Stimulated activated effector memory CD8-positive, alpha-beta T cell treated with anti-CD3 and anti-CD28 coated beads, Interleukin-12 subunit alpha, Interleukin-12 subunit beta, amount 100 ng/mL, for 72 hours (primary cell): ENCODE results near the gene DRG2.

ENCODE experiments used
- ATAC-seq: fragments of 150-1000 bp; cut with Tn5 transposase; 2 replicates; pipeline ENCODE4 v1.10.0; 2021
- DNase-seq, 2 donors: peaks; one replicate each; pipeline ENCODE4 v3.0.0; 2021 to 2022; ENCODE audit warnings: low spot score in 2 of 2
- H3K27ac Mint-ChIP-seq: one replicate; pipeline ENCODE4 v1.8.0; 2022; ENCODE audit warnings: mild to moderate bottlenecking, mixed read lengths
- H3K36me3 Mint-ChIP-seq: one replicate; pipeline ENCODE4 v1.8.0; 2022; ENCODE audit warnings: mild to moderate bottlenecking, mixed read lengths
- H3K4me1 Mint-ChIP-seq: one replicate; pipeline ENCODE4 v1.8.0; 2022; ENCODE audit warnings: mixed read lengths
- H3K4me3 Mint-ChIP-seq: one replicate; pipeline ENCODE4 v1.8.0; 2022; ENCODE audit warnings: mild to moderate bottlenecking, mixed read lengths
- H3K9me3 Mint-ChIP-seq: one replicate; pipeline ENCODE4 v1.8.0; 2022; ENCODE audit warnings: mixed read lengths

The DRG2 gene

DNA sequence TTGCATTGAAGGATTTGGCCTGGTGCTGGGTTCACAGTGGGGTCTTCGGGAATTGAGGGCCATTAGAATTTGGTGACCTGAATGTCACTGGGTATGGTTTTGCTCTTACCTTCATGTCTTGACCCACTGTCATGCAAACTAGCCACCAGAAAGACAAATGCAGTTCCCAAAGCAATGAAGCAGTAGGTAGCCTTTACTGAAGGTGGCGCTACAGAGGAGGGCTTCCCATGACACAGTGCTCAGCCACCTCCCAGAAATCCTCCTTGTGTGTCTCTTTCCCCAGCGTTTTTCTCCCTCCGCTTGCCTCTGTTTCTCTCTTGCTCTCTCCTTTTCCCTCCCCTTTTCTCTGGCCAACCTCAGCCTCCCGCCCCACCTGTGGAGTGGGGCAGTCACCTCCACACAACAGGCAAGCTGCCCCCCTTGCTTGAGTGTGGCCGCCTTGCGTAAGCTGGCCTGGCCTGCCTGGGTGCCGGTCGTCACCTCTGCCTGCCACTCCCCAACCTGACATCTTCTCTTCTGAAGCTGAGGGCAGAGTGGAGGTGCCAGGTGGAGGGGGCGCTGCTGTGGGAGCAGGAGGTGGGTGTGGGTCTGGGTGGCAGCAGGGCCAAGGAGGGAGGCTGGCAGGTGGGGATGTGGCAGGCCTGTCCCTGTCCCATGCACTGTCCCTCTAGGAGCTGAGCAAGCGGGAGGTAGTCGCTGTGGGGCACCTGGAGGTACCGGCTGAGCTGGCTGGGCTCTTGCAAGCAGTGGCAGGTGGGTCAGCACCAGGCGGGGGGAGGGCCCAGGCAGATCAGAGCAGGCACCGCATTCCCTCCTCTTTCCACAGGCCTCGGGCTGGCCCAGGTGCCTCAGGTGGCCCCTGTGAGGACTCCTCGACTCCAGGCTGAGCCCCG, 55.5 kb downstream of the DRG2 start:
- ATAC-seq (no peak), DNase-seq (no peak)
- no peak overlapping the region for H3K4me3 Mint-ChIP-seq
- no peaks in the 10 kb centered on the region for H3K36me3 Mint-ChIP-seq
- no peaks in the 10 kb centered on the region for H3K9me3 Mint-ChIP-seq
- H3K4me1 Mint-ChIP-seq = no peaks in the 10 kb centered on the region
- H3K27ac Mint-ChIP-seq = peak overlapping the region; percentile 43

DNA sequence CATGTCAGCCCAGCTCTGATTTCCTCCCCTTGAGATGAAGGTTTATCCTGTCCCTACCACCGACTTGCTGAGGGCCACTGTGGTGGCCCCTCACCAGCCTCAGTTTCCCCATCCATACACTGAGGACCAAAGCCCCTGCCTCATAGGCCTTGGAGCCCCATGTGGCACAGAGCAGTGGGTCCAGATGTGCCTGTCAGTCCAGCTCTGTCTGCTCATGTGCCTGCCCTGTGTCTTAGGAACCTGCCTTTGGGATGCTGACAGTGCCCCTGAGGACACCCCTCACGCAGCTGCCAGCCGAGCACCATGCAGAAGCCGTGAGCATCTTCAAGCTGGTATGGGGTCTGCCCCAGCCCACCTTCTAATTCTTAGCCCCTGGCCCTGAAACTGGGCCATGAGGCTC, 56.5 kb downstream of the DRG2 start:
- Mint-ChIP-seq H3K27ac (peak overlapping the region; percentile 46), H3K36me3 (no peaks in the 10 kb centered on the region), H3K9me3 (no peaks in the 10 kb centered on the region), H3K4me1 (no peaks in the 10 kb centered on the region), H3K4me3 (no peak overlapping the region)
- ATAC-seq (no peak), DNase-seq (no peak)

DNA sequence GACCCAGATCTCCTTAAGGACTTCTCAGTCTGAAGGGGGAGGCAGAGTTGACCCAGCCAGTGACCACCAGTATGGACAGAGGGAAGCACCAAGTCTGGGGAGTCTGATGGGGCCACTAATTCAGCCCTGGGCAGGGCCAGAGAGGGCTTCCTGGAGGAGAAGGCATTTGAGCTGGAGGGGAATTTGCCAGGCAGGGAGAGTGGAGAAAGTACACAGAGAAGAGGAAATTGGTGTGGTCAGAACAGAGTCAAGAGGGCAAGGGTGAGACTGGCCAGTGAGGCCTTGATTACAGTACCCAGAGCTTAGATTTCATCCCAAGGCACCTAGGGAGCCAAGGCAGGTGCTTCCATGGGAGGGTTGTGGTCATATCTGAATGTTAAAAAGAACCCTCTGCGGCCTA, 57.1 kb downstream of the DRG2 start:
- Mint-ChIP-seq H3K36me3 (no peaks in the 10 kb centered on the region), H3K9me3 (no peaks in the 10 kb centered on the region), H3K4me1 (no peaks in the 10 kb centered on the region), H3K4me3 (no peak overlapping the region), H3K27ac (peak overlapping the region; percentile 46)
- DNase-seq (no peak), ATAC-seq (no peak)

DNA sequence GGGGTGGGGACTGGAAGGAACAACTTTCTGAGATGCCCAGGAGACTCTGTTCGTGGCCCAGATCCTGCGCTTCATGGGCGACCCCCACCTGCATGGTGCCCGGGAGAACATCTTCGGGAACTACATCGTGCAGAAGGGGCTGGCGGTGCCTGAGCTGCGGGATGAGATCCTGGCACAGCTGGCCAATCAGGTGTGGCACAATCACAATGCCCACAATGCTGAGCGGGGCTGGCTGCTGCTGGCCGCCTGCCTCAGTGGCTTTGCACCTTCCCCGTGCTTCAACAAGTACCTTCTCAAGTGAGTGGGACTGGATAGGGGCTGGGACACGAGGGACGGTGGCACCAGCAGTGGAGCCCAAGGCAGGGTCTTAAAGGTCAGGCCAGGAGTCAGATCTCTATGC, 58.1 kb downstream of the DRG2 start:
- H3K36me3 Mint-ChIP-seq = no peaks in the 10 kb centered on the region
- H3K4me1 Mint-ChIP-seq = no peaks in the 10 kb centered on the region
- no peak overlapping the region for H3K4me3 Mint-ChIP-seq
- ATAC-seq (no peak), DNase-seq (no peak)
- H3K27ac Mint-ChIP-seq = peak overlapping the region; percentile 87
- H3K9me3 Mint-ChIP-seq = no peaks in the 10 kb centered on the region

DNA sequence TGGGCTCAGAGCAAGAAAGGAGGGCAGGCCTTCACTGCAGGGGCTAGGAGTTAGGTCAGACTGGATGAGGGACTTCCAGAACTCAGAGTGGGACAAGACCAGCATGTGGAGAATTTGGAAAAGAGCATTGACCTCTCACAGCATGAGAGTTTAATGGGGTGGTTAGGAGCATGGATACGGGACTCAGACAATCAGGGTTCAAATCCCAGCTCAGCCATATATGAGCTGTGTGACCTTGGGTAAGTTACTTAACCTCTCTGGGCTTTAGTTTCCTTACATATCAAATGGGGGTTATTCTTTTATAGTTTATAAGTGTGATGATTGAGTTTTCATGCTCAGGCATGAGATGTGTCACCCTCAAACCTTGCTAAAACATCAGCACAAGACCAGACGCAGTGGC, 58.5 kb downstream of the DRG2 start:
- Mint-ChIP-seq H3K27ac (peak overlapping the region; percentile 87), H3K36me3 (no peaks in the 10 kb centered on the region), H3K4me3 (no peak overlapping the region), H3K4me1 (no peaks in the 10 kb centered on the region), H3K9me3 (no peaks in the 10 kb centered on the region)
- DNase-seq (no peak), ATAC-seq (no peak)

DNA sequence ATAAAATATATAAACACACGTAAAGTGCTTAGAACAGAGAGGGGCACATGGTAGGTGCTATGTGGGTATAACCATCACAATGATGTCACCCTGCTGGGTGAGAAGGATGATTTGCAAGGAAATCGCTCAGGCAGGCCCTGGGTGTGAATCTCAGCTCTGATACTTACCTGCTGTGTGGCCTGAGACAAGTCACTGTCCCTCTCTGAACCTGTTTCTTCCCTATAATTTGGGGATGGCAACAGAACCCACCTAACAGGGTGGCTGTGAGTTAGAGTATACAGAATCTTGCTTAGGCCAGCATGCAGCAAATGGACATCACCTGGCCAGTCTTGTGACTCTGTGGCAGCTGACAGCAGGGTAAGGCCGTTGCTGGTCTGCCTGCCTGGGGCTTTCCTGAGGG, 59.2 kb downstream of the DRG2 start:
- Mint-ChIP-seq H3K4me3 (no peak overlapping the region), H3K27ac (peak overlapping the region; percentile 87), H3K36me3 (no peaks in the 10 kb centered on the region), H3K9me3 (no peaks in the 10 kb centered on the region), H3K4me1 (no peaks in the 10 kb centered on the region)
- ATAC-seq (no peak), DNase-seq (no peak)

DNA sequence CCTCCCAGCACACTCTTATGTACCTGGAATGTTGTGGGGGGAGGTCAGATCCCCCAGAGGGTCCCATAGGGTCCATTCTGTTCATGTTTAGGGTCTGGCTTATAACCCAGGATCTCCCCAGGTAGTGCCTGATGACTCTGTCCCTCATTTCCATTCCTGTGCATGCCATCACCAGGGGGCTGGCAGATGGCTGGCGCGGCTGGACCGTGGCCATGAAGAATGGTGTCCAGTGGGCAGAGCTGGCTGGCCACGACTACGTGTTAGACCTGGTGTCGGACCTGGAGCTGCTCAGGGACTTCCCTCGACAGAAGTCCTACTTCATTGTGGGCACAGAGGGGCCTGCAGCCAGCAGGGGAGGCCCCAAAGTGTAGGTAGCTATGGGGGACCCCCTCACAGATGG, 60.8 kb downstream of the DRG2 start:
- Mint-ChIP-seq H3K36me3 (peaks cover 4% of the 10 kb centered on the region), H3K4me1 (peaks cover 9% of the 10 kb centered on the region)

DNA sequence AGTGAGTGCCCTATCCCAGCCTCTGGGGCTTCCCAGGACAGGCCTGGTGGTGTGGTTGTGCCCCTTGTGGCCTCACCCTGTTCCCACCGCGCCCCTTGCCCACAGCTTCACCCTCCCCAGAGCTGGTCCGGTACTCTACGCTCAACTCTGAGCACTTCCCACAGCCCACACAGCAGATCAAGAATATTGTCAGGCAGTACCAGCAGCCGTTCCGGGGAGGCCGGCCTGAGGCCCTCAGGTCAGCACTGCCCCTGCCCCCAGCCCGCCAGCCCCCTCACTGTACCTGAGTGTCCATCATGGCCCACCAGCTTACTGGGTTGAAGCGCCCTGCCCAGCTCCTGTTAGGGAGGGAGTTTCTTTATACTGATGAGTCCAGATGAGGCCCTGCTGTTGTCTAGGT, 63.5 kb downstream of the DRG2 start:
- H3K4me1 Mint-ChIP-seq = peaks cover 24% of the 10 kb centered on the region
- no peak for ATAC-seq
- no peaks in the 10 kb centered on the region for H3K9me3 Mint-ChIP-seq
- H3K4me3 Mint-ChIP-seq = no peak overlapping the region
- H3K36me3 Mint-ChIP-seq = peaks cover 4% of the 10 kb centered on the region
- DNase-seq = no peak
- H3K27ac Mint-ChIP-seq = peak overlapping the region; percentile 43

More for the DNA sequence above, 60.8 kb downstream of the DRG2 start:
- ATAC-seq = no peak
- Mint-ChIP-seq H3K27ac (no peak overlapping the region), H3K4me3 (no peak overlapping the region), H3K9me3 (no peaks in the 10 kb centered on the region)
- no peak for DNase-seq

DNA sequence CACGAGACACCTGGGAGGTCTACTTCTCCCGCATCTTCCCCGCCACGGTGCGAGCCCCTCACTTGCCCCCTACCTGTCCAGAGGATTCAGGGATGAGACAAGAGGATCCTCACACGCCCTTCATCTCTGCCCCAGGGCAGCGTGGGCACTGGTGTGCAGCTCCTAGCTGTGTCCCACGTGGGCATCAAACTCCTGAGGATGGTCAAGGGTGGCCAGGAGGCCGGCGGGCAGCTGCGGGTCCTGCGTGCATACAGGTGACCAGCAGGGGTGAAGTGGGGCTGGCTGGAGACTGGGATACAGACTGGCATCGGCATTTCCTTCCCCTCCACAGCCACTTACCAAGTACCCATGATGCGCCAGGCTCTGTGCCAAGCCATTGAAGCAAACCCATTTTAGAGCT, 67.4 kb downstream of the DRG2 start:
- peaks cover 43% of the 10 kb centered on the region for H3K4me1 Mint-ChIP-seq
- no peak for ATAC-seq
- H3K4me3 Mint-ChIP-seq = no peak overlapping the region
- no peak overlapping the region for H3K27ac Mint-ChIP-seq
- H3K9me3 Mint-ChIP-seq = no peaks in the 10 kb centered on the region
- H3K36me3 Mint-ChIP-seq = peaks cover 11% of the 10 kb centered on the region
- no peak for DNase-seq

DNA sequence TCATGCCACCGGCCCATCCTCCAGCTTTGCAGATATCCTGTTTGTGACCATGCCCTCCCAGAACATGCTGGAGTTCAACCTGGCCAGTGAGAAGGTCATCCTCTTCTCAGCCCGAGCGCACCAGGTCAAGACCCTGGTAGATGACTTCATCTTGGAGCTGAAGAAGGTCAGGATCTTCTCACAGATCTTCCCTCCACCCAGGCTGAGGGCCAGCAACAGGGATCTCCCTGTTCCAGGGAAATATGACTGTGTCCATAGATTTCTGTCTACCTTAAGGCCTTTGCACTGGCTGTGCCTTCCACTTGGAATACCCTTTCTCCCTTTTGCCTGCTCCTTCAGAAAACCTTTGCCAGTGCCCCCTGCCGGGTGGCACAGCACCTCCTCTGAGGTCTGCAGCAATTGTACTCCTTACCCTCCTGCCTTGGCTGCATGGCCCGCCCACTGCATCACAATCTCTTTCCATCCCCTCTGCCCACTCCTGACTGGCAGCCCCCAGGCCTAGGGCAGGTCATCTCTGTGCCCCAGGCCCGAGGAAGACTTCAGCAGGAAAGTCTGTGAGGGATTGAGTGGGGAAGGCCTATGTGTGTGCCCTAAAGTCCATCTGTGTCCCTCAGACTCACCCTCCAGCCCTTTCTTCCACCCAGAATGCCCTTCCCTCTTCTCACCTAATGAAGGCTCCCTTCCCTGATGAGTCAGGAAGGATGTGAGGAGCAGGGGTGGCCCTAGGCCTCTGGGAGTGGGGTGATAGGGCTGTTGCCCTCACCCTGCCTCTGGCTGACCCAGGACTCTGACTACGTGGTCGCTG, 68.6 kb downstream of the DRG2 start:
- H3K4me1 Mint-ChIP-seq = peaks cover 50% of the 10 kb centered on the region
- H3K4me3 Mint-ChIP-seq = no peak overlapping the region
- peaks cover 11% of the 10 kb centered on the region for H3K36me3 Mint-ChIP-seq
- no peaks in the 10 kb centered on the region for H3K9me3 Mint-ChIP-seq
- DNase-seq (no peak), ATAC-seq (no peak)
- H3K27ac Mint-ChIP-seq = peak overlapping the region; percentile 92

DNA sequence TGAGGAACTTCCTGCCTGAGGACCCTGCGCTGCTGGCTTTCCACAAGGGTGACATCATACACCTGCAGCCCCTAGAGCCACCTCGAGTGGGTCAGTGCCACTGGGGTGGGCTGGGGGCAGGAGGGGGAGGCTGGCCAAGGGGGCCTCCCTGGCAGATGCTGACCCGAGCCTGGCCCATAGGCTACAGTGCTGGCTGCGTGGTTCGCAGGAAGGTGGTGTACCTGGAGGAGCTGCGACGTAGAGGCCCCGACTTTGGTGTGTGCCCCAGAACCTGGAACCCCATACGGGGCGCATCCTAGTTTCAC, 69.2 kb downstream of the DRG2 start:
- Mint-ChIP-seq H3K4me3 (no peak overlapping the region), H3K36me3 (peaks cover 11% of the 10 kb centered on the region), H3K9me3 (no peaks in the 10 kb centered on the region), H3K4me1 (peaks cover 54% of the 10 kb centered on the region), H3K27ac (peak overlapping the region; percentile 92)
- no peak for DNase-seq
- no peak for ATAC-seq
